AG04449 (cell line): ENCODE measurements around the gene CMTM2.

Source experiments
- CTCF ChIA-PET: fragments of 350-600 bp; formaldehyde crosslinking; extraction: SDS; loops from one replicate; lab custom pipeline; 2021; ENCODE audit warnings: antibody characterized with exemption; lab: Yijun Ruan, JAX
- POLR2A ChIA-PET: fragments of 400-600, 350-600 bp; formaldehyde crosslinking; extraction: SDS; loops from one replicate; lab custom pipeline; 2020; ENCODE audit warnings: antibody characterized with exemption, inconsistent platforms; lab: Yijun Ruan, JAX
- DNase-seq: peaks from one replicate; pipeline ENCODE4 v3.0.0-alpha.2; 2010; ENCODE audit warnings: low read depth, low spot score
- H3K4me3 ChIP-seq: 2 replicates; pipeline ENCODE4 v1.5.1; 2011; ENCODE audit warnings: low read depth, mild to moderate bottlenecking, control low read depth, low read length
- TF ChIP-seq, protein P1 (sequence below): IDR thresholded peaks from one replicate; pipeline ENCODE4 v1.5.1; 2011; ENCODE audit warnings: mild to moderate bottlenecking, moderate library complexity, low read length, control low read depth, inconsistent platforms; ENCODE audit not compliant: insufficient read depth; ENCODE audit errors: missing control alignments

CMTM2 gene

DNA sequence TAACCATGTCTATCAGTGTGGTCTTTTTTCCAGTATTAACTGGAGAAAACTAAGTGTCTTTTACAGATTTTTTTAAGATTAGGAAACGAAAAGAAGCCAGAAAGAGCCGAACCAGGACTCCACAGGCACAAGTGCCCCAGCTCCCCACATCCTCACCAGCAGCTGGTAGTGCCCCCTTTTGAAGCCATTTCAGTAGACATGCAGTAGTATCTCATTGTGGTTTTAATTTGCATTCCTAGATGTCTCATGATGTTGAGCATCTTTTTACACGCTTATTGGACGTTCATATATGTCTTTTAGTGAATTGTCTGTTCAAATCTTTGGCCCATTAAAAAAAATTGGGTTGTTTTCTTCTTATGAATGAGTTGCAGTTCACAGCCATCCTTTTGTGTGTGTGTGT, 20.5 kb downstream of the CMTM2 start:
- TF ChIP-seq, protein P1, sequence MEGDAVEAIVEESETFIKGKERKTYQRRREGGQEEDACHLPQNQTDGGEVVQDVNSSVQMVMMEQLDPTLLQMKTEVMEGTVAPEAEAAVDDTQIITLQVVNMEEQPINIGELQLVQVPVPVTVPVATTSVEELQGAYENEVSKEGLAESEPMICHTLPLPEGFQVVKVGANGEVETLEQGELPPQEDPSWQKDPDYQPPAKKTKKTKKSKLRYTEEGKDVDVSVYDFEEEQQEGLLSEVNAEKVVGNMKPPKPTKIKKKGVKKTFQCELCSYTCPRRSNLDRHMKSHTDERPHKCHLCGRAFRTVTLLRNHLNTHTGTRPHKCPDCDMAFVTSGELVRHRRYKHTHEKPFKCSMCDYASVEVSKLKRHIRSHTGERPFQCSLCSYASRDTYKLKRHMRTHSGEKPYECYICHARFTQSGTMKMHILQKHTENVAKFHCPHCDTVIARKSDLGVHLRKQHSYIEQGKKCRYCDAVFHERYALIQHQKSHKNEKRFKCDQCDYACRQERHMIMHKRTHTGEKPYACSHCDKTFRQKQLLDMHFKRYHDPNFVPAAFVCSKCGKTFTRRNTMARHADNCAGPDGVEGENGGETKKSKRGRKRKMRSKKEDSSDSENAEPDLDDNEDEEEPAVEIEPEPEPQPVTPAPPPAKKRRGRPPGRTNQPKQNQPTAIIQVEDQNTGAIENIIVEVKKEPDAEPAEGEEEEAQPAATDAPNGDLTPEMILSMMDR: no peak
- H3K4me3 ChIP-seq: no peak overlapping the region
- ChIA-PET CTCF (interaction anchor here (1.3 to 2.0 kb wide), 2 partner anchors 9 to 115 kb away, joined by 3 to 12 read pairs; no protein-coding TSS in a partner anchor), POLR2A (no interaction called here)
- no peak for DNase-seq

DNA sequence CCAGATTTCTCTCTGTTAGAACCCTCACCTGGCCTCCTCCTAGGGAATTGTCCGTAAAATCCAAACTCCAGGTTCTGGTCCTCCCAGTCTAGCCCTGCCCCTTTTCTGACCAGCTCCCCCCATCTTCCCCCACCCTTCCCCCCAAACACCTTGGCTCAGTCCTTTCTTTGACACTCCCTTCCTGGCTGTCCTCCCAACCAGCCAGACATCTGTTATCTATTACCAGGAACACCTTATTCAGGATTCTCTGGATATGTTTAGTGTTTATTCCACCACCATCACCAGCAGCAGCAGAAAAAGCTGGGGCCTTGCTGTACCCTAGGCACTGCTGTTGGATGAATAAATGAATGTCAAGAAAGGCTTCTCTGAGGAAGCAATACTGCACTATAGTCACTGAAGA, 21.2 kb downstream of the CMTM2 start:
- no peak for DNase-seq
- TF ChIP-seq, protein P1: no peak
- ChIA-PET CTCF (interaction anchor here (1.0 to 2.4 kb wide), 3 partner anchors 19 to 194 kb away, joined by 3 to 12 read pairs (median 4); no protein-coding TSS in a partner anchor), POLR2A (no interaction called here)
- H3K4me3 ChIP-seq: no peak overlapping the region

DNA sequence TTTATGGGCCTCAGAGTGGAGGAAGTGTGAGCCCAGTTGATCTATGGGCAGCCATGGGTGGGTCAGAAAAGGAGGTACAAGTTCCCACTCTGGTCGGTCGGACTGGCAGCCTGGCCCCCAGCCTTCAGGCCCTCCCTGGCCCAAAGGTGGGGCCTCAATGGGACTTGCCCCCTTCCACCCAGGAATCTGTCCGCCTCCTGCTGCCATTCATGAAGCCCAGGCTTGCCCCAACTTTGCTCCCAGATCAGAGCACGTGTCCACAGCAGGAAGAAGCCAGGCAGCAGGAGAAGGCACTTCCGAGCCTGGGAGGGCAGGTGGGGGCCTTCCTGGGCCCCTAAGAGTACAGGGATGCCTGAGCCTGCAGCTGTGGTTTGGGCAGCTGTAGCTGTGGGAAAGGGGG, 22.2 kb downstream of the CMTM2 start:
- POLR2A ChIA-PET: no interaction called here
- H3K4me3 ChIP-seq: no peak overlapping the region
- CTCF ChIA-PET: interaction anchor here (1.0 to 2.4 kb wide), 5 partner anchors 9 to 195 kb away, joined by 3 to 12 read pairs (median 4); no protein-coding TSS in a partner anchor
- TF ChIP-seq, protein P1: no peak
- DNase-seq: no peak

- H3K4me3 ChIP-seq: peak overlapping the region; percentile 69
- no peak for DNase-seq
- ChIA-PET POLR2A (interaction anchor here (0.6 to 0.7 kb wide), 2 partner anchors 43 to 51 kb away, joined by 3 read pairs; partner anchors contain the start of gene CKLF), CTCF (interaction anchor here (0.9 to 3.4 kb wide), 10 partner anchors 10 to 269 kb away, joined by 3 to 24 read pairs (median 4); no protein-coding TSS in a partner anchor)
- TF ChIP-seq, protein P1: no peak
Observed at GRCh38 chr16:66603537-66604375, 24.5 kb downstream of the CMTM2 start.

DNA sequence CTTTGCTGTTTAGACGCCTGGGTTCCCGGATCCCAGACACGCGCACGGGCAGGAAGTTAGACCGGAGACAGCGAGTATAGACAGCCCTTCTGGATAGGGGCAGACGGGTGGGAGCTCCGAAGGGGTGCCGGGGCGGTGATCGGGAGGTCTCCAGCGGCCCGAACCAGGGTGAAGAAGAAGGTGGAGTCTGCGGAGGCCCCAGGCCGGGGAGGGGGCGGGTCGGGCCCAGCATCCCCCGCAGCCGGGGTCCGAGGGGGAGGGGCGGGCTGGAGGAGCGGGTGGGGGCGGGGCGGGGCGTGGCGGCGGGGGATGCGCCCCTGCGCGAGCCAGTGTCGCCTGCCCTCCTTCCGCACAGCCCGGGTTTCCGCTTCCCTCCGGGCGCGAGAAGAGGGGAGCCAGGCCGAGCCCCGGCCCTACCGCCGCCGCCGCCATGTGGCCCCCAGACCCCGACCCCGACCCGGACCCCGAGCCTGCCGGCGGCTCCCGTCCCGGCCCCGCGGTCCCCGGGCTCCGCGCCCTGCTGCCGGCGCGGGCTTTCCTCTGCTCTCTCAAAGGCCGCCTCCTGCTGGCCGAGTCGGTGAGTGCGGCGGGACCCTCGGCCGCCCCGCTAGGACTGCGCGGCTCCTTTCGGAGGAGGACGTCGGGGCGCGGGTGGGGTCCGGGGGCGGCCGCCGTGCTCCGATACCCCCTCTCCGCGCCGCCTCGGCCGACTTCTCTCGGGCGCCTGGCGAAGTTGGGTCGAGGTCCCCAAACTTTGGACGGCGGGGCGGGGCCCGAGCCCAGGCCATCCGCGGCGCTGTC, 25.3 kb downstream of the CMTM2 start, which contains the start of gene CMTM3:
Gene CMTM3 (plus strand): TSS at position 329 of the 801 bp plus-strand sequence. CDS start 102 bp downstream, at position 431.
- DNase-seq: no peak
- ChIA-PET POLR2A (interaction anchor here (0.6 to 1.0 kb wide), 3 partner anchors 14 to 89 kb away, joined by 3 to 6 read pairs (median 3); no protein-coding TSS in a partner anchor), CTCF (interaction anchor here (0.7 to 3.4 kb wide), 13 partner anchors 9 to 268 kb away, joined by 3 to 24 read pairs (median 3); no protein-coding TSS in a partner anchor)
- TF ChIP-seq, protein P1: peak; percentile 86
- H3K4me3 ChIP-seq: peak within 1 kb of the TSS; percentile 69
